SK-N-MC (cell line): ENCODE results near the gene SP140.
A peak's percentile ranks its signal among the peaks of the same experiment; 100 is the strongest.
"Not testable (repeated sequence)": the region's sequence is repeated elsewhere in the genome, so short reads cannot be mapped to it uniquely, and the experiment has no call there.

Source experiments
- DNase-seq: peaks from one replicate; pipeline ENCODE4 v3.0.0-alpha.2; 2011; ENCODE audit warnings: low read depth, low spot score
- H3K27ac ChIP-seq: fragments of 200-600 bp; sonication (generic); 2 replicates; pipeline ENCODE4 v1.5.1; 2016; ENCODE audit warnings: mixed run types
- H3K36me3 ChIP-seq: fragments of 200-600 bp; sonication (generic); 2 replicates; pipeline ENCODE4 v1.6.1; 2017; ENCODE audit warnings: antibody characterized with exemption, low read length, mixed read lengths; ENCODE audit not compliant: insufficient read depth
- H3K4me3 ChIP-seq: fragments of 200-600 bp; sonication (generic); 2 replicates; pipeline ENCODE4 v1.5.1; 2016
- H3K9ac ChIP-seq: fragments of 200-600 bp; sonication (generic); 2 replicates; pipeline ENCODE4 v1.8.0; 2017; ENCODE audit warnings: mixed run types, mixed read lengths; ENCODE audit not compliant: insufficient read length
- H3K9me3 ChIP-seq: fragments of 200-600 bp; sonication (generic); 2 replicates; pipeline ENCODE4 v1.6.1; 2017; ENCODE audit warnings: low read depth, mild to moderate bottlenecking, antibody characterized with exemption, low read length, moderate library complexity, mixed read lengths
- EZH2 ChIP-seq: fragments of 200-600 bp; sonication (generic); IDR thresholded peaks from one replicate; pipeline ENCODE4 v1.6.1; 2017; ENCODE audit warnings: antibody characterized with exemption
- FOXP2 ChIP-seq: optimal IDR thresholded peaks from 2 replicates; pipeline ENCODE3; 2011; ENCODE audit warnings: mild to moderate bottlenecking, moderate library complexity; ENCODE audit not compliant: insufficient read depth; ENCODE audit errors: extremely low read length, control extremely low read depth
- POLR2AphosphoS5 ChIP-seq: IDR thresholded peaks from 2 replicates; pipeline ENCODE4 v1.6.1; 2012; ENCODE audit warnings: mild to moderate bottlenecking, low read depth, low read length, borderline replicate concordance

The SP140 gene

DNA sequence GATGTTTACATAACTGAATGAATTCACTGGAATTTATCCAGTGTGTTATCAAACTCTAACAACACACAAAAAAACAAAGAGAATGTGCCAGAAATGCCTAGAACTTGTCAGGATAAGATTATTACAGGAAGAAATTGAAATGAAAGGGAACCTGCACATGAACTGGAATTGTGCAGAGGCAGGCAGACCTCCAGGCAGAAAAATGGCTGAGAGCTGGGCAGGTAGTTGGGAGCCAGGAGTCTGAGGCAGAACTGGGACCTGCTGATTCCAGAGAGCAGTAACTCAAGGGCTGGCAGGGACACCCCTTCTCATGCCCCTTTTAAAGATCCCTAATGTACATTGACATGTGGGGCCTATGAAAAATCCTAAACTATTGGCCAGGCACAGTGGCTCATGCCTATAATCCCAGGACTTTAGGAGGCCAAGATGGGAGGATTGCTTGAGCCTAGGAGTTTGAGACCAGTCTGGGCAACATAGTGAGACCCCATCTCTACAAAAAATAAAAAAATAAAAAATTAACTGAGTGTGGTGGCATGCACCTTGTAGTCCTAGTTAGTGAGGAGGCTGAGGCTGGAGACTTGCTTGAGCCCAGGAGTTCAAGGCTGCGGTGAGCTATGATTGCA is 5.1 kb upstream of the SP140 start:
- no peak for DNase-seq
- Histone ChIP-seq H3K36me3 (peaks cover 6% of the 10 kb centered on the region; the same call in 1 of the 2 replicates), H3K9me3 (no peaks in the 10 kb centered on the region), H3K27ac (peak overlapping the region; percentile 81), H3K4me3 (peak overlapping the region; percentile 84), H3K9ac (peak overlapping the region; percentile 72)
- no peak for TF ChIP-seq EZH2
- TF ChIP-seq POLR2AphosphoS5 = no peak
- no peak for TF ChIP-seq FOXP2

DNA sequence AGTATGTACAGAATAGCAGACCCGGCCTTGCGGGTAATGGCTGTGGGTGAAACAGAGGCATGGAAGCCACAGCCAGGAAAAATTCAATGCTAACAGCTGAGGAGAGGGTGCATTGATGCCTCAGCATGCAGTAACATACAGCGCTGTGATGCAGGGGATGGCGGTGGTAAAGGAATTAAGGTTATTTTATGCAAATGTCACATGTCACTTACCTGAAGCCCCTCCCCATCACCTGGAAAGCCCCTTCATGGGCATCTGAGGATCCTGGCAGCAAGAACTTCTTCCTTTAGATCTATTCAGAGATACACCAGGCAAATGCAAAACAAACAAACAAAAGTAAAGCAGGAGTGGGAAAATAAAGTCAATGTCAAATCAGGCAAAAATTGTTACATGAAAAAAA is 4.0 kb upstream of the SP140 start:
- no peaks in the 10 kb centered on the region for H3K9me3 ChIP-seq
- DNase-seq = no peak
- TF ChIP-seq FOXP2 (no peak), EZH2 (no peak), POLR2AphosphoS5 (no peak)
- no peak overlapping the region for H3K4me3 ChIP-seq
- no peak overlapping the region for H3K27ac ChIP-seq
- H3K9ac ChIP-seq = no peak overlapping the region
- H3K36me3 ChIP-seq = no peaks in the 10 kb centered on the region; the same call in 1 of the 2 replicates

DNA sequence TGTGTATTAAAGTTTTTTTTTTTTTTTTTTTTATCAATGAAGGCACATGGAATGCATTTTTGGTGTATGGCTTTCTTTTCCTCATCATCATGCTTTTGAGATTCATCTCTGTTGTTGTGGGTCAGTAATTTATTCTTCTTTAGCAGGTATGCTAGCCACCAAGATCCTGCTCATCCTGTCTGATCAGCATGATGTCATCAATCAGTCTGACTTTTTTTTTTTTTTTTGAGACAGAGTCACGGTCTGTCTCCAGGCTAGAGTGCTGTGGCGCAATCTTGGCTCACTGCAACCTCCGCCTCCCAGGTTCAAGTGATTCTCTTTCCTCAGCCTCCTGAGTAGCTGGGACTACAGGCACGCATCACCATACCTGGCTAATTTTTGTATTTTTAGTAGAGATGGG is 2.7 kb upstream of the SP140 start:
- not testable (repeated sequence) for H3K4me3 ChIP-seq, H3K9me3 ChIP-seq, H3K9ac ChIP-seq, H3K36me3 ChIP-seq, DNase-seq, H3K27ac ChIP-seq

DNA sequence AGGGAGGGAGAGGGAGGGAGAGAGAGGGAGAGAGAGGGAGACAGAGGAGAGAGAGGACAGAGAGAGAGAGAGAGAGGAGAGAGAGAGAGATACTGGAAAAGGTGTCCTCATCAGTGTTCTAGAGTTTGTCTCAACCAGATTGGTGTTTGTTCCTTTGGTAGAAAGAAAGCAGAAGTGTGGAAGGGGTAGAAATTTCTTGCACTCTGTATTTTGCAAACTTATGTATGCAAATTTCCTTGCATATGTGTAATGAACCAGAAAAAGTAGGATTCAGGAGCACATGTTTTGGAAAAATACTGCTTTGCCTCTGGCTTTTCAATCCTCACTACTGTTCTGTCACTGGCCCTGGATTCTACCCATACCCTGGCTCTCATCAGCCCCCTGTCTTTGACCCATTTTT is 1.1 kb upstream of the SP140 start:
- H3K36me3 ChIP-seq = no peaks in the 10 kb centered on the region
- DNase-seq = no peak
- TF ChIP-seq EZH2 (no peak), FOXP2 (no peak), POLR2AphosphoS5 (no peak)
- no peak overlapping the region for H3K4me3 ChIP-seq
- H3K27ac ChIP-seq = no peak overlapping the region
- H3K9ac ChIP-seq = no peak overlapping the region
- H3K9me3 ChIP-seq = no peaks in the 10 kb centered on the region

DNA sequence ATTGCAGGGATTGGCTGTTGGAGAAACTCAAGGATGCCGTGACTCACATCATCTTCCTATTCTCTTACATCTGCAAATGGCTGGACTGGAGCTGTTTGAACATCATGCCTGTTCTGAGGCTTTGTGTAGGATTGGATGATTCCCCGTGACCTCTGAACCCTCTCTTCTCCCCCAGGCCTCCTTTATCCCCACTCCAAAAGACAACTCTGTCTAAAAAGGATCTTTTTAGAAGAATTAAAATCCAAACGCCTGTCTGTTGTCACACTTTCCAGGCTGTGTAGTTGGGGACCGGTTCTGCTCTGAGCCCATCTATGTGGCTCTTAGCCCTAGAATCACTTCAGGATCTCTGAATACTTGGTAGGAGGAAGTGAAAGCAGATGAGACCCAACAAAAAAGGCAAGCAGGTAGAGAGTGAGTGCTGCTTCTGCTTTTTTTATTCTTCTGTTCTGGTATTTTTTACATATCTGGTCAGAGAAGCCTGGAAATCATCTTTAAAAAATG is 565 bp downstream of the SP140 start:
- Histone ChIP-seq H3K4me3 (no peak overlapping the region), H3K9me3 (no peaks in the 10 kb centered on the region), H3K9ac (no peak overlapping the region), H3K36me3 (no peaks in the 10 kb centered on the region), H3K27ac (no peak overlapping the region)
- no peak for TF ChIP-seq FOXP2
- no peak for TF ChIP-seq POLR2AphosphoS5
- DNase-seq = no peak

DNA sequence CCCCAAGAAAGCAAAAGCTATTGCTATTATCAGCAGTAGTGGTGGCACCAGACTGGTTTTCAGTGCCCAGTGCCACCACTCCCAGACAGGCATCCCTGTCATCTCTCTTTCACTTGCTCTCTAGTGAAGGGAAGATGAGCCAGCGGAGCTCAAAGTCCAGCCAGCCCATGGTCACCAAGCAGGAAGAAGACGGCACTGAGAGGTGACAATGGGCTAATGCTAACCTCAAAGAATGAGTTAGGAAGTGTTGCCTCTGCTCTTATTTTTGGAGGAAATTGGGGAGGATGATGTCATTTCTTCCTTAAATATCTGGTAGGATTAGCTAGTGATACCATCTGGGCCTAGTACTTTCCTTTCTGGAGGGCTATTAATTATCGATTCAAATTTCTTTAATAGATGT is 1.7 kb downstream of the SP140 start:
- DNase-seq = no peak
- H3K36me3 ChIP-seq = no peaks in the 10 kb centered on the region
- no peak overlapping the region for H3K9ac ChIP-seq
- no peak for TF ChIP-seq EZH2
- no peak for TF ChIP-seq FOXP2
- no peak for TF ChIP-seq POLR2AphosphoS5
- no peak overlapping the region for H3K27ac ChIP-seq
- no peaks in the 10 kb centered on the region for H3K9me3 ChIP-seq
- no peak overlapping the region for H3K4me3 ChIP-seq

DNA sequence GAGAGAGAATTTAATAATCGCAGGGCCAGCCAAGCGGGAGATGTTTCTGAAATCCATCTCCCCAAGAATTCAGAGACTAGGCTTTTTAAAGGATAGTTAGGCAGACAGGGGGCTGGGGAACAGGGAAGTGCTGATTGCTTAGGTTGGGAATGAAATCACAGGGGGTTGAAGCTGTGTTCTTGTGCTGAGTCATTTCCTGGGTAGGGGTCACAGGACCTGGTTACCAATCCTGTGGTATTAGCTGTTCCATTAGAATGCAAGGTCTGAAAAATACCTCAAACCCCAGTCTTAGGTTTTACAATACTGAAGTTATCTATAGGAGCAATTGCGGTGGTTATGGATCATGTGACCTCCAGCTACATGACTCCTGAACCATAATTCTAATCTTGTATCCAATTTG is 4.6 kb downstream of the SP140 start:
- Histone ChIP-seq H3K9me3 (no peaks in the 10 kb centered on the region), H3K27ac (no peak overlapping the region), H3K9ac (no peak overlapping the region), H3K4me3 (no peak overlapping the region), H3K36me3 (no peaks in the 10 kb centered on the region)
- TF ChIP-seq EZH2 = no peak
- no peak for TF ChIP-seq FOXP2
- no peak for TF ChIP-seq POLR2AphosphoS5
- no peak for DNase-seq

DNA sequence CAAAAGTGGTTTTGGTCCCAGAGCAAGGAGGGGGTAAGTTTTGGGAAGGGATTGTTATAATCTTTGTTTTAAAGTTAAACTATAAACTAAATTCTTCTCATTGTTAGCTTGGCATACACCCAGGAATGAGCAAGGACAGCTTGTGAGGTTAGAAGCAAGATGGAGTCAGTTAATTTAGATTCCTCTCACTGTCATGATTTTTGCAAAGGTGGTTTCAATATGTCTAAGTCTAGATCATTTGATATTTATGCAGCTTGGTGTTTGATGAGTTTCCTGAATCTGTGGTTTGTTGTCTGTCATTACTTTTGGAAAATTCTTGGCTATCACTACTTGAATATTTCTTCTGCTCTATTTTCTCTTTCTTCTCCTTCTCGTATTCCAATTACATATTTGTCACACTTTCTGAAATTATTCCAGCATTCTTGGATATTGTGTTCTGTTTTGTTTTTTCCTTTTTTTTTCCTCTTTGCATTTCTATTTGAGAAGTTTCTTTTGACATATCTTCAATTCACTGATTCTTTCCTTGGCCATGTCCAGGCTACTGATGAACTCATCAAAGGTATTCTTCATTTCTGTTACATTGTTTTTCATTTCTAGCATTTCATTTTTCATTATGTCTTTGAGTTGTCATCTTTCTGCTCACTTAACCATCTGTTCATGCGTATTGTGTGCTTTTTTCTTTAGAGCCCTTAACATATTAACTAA is 5.1 kb downstream of the SP140 start:
- no peak for DNase-seq
- H3K9me3 ChIP-seq = no peaks in the 10 kb centered on the region
- no peak for TF ChIP-seq FOXP2
- no peak for TF ChIP-seq POLR2AphosphoS5
- no peak for TF ChIP-seq EZH2
- H3K9ac ChIP-seq = no peak overlapping the region
- no peaks in the 10 kb centered on the region for H3K36me3 ChIP-seq
- no peak overlapping the region for H3K27ac ChIP-seq
- no peak overlapping the region for H3K4me3 ChIP-seq

DNA sequence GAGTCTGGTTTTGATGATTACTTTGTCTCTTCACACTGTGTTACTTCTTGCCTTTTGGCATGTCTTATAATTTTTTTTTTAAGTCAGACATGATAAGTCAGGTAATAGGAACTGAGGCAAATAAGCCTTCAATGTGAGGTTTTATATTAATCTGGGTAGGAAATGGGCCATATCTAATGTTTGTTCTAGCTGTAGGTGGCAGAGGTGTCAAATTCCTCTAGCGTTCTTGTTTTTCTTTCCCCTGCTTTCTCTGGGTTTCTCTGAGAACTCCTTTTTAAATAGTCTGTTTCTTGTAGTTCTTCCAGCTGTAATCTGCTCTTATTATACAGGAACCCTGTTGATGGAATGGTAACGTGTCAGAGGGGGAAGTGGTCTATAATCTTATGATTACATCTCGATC is 5.7 kb downstream of the SP140 start:
- Histone ChIP-seq H3K9me3 (no peaks in the 10 kb centered on the region), H3K27ac (no peak overlapping the region), H3K9ac (no peak overlapping the region), H3K36me3 (no peaks in the 10 kb centered on the region), H3K4me3 (no peak overlapping the region)
- TF ChIP-seq FOXP2 = no peak
- TF ChIP-seq POLR2AphosphoS5 = no peak
- no peak for DNase-seq
